Eye (tissue), 1 donor: Measurements from ENCODE around the gene BLVRA.
"Not testable (repeated sequence)": the region's sequence is repeated elsewhere in the genome, so short reads cannot be mapped to it uniquely, and the experiment has no call there.

Source experiments
- DNase-seq: peaks from one replicate; pipeline ENCODE4 v3.0.0-alpha.2; 2015

BLVRA gene

DNA sequence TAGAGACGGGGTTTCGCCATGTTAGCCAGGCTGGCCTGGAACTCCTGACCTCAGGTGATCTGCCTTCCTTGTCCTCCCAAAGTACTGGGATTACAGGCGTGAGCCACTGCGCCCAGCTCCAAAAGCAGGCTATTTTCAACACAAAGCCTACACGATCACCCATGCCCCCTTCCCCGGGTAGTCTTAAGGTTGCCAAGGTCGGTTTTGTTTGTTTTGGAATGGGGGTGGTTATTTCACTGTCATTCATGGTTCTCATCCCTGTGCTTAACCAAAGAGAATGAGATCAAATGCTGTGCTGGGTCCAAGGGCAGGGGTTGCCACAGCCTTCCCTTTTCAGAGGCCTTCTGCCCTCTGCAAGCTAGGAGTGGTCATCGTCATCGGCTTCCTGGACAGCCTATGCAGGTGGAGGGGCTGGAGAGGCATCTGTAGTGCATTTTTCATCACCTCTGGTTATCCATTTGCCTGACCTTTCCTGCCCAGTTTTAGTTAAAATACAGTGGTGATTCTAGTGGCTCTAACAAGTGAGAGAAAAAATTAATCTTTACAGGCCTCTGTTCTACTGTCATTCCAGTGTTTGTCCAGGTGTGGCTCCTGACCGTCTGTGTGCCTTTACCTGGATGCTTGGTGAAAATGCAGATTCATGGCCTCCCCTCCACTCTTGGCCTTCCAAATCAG, 11.4 kb downstream of the BLVRA start:
- no peak for DNase-seq

DNA sequence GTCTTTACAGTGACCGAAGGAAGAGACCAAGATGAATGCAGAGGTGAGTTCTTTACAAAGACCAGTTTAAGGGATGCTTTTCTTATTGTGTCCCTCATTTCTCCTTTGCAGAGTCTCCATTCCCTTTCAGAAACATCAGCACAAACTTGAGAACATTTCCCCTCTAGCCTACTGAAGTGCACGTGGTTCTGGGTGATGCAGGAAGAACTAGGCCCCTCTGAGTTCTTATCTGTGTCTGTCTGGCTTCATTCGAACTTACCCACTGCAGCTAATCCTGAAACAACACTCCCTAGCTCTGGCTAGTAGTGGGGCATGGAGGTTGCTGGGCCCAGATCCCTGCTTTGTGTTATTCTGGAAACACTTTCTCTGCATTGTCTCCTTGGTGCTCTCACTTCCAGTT, 12.6 kb downstream of the BLVRA start:
- DNase-seq = no peak

DNA sequence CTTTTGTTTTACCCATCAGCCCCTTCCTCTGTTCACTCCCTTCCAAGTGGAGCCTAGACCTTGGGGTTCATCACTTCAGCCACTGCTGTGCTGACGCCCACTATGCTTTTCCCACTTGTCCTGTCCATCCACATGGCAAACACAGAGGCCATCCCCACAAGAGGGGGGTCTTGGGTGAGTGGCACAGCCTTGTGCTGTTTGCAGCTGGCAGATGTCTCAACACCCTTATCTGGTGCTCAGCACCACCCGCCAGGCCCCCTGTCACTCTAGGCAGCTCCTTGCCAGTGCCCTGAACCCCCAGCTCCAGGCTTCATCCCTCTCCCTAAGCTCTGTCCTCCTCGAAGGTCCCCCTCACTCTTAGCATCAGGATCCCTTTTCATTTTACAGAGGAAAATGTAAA, 13.1 kb downstream of the BLVRA start:
- no peak for DNase-seq

DNA sequence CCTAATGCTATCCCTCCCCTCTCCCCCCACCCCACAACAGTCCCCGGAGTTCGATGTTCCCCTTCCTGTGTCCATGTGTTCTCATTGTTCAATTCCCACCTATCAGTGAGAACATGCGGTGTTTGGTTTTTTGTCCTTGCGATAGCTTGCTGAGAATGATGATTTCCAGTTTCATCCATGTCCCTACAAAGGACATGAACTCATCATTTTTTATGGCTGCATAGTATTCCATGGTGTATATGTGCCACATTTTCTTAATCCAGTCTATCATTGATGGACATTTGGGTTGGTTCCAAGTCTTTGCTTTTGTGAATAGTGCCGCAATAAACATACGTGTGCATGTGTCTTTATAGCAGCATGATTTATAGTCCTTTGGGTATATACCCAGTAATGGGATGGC, 14.8 kb downstream of the BLVRA start:
- not testable (repeated sequence) for DNase-seq

DNA sequence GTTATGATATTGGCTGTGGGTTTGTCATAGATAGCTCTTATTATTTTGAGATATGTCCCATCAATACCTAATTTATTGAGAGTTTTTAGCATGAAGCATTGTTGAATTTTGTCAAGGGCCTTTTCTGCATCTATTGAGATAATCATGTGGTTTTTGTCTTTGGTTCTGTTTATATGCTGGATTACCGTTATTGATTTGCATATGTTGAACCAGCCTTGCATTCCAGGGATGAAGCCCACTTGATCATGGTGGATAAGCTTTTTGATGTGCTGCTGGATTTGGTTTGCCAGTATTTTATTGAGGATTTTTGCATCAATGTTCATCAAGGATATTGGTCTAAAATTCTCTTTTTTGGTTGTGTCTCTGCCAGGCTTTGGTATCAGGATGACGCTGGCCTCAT, 16.8 kb downstream of the BLVRA start:
- not testable (repeated sequence) for DNase-seq

DNA sequence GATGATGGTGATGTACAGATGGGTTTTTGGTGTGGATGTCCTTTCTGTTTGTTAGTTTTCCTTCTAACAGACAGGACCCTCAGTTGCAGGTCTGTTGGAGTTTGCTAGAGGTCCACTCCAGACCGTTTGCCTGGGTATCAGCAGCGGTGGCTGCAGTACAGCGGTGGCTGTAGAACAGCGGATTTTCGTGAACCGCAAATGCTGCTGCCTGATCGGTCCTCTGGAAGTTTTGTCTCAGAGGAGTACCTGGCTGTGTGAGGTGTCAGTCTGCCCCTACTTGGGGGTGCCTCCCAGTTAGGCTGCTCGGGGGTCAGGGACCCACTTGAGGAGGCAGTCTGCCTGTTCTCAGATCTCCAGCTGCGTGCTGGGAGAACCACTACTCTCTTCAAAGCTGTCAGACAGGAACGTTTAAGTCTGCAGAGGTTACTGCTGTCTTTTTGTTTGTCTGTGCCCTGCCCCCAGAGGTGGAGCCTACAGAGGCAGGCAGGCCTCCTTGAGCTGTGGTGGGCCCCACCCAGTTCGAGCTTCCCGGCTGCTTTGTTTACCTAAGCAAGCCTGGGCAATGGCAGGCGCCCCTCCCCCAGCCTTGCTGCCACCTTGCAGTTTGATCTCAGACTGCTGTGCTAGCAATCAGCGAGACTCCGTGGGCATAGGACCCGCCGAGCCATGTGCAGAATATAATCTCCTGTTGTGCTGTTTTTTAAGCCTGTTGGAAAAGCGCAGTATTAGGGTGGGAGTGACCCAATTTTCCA, 20.0 kb downstream of the BLVRA start:
- not testable (repeated sequence) for DNase-seq

DNA sequence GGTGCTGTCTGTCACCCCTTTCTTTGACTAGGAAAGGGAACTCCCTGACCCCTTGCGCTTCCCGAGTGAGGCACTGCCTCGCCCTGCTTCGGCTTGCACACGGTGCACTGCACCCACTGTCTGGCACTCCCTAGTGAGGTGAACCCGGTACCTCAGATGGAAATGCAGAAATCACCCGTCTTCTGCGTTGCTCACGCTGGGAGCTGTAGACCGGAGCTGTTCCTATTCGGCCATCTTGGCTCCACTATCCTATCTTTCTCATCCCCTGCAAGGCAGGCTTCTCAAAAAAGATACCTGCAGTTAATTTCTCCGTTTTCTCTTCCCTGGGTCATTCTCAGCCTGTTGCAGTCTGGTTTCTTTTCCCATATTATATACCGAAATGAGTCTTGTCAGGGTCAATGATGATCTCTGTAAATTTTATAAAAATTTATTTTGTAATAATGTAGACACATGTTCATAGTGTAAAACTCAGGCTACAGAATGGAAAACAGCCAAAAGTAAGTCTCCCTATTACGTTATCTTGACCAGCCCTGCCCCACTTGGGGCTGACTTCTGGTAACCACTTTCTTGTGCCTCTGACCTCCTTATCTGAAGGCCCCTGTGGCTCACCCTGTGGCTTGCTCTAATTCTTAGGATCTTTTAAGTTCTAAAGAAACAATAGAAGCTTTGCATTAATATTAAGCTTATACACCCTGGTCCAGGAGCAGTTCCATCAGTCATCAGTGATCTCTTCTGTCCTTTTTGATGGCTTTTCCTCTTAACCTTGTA, 20.7 kb downstream of the BLVRA start:
- no peak for DNase-seq

DNA sequence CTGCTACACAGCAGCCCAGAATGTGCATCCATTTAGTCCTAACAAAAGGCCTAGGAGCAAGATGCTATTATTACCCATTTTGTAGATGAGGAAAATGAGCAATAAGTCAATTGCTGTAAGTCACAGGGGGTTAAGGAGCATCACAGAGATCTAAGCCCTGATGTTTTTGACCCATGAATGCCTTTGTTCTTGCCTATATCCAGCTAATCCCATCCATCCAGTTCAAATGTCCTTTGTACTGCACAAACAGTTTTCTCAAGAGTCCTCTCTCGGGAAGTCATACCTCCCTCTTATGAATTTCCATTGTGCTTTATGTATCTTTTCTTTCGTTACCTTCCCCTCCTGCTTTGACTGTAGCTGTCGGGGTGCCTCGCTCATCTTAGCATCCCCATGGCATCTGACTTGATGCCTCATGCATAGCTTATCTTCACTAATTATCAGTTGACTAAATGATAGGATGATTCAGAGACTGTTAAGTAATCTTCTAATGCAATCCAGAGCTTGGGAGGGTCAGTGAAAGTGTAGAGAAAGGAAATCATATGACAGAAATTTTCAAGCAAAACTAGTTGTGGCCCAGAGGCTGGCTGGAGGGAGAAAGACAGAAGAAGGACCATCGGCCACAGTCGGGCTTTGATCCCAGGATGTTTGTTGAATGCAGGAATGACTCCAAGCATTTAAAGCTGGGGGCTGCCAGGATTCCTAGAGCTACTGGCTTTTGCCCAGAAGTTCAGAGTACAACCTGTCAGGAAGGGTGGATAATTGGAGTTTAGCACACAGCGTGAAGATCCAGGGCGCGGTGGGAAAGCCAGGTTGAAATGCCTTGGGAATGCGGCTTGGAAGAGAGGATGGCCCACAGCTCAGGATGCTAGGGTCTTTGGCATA, 23.5 kb downstream of the BLVRA start:
- DNase-seq = no peak

DNA sequence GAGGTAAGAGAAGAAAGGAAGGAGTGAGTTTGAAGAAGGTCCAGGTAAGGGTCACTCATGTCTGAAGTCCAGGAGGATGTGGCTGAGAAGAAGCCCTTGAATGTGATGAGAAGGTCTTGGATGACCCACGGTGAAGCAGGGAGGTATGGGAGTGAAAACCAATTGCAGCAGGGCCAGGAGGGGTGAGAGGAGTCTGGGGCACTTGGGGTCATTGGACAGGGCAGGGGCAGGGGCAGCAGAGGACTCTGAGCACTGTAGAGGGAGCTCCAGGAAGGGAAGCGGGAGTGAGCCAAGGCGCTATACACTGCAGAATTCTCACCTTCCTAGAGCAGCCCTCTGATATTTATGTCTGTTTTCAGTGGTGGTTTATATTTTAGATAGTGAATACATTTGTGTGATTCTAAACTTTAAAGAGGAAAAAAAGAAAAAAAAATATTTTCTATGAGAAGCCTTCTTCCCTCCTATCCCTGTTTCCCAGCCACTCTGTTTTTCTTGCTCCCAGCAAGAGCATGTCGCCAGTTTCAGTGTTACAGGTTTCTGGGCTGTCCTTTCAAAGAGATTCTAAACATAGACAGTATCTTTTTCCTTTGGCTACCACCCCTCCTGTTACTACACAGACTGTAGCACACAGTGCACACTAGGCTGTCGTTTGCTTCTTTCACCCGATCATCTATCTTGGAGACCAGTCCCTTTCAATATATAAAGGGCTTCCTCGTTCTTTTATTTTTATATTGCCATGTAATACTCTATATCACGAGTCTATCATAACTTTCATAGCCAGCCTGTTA, 24.5 kb downstream of the BLVRA start:
- no peak for DNase-seq

DNA sequence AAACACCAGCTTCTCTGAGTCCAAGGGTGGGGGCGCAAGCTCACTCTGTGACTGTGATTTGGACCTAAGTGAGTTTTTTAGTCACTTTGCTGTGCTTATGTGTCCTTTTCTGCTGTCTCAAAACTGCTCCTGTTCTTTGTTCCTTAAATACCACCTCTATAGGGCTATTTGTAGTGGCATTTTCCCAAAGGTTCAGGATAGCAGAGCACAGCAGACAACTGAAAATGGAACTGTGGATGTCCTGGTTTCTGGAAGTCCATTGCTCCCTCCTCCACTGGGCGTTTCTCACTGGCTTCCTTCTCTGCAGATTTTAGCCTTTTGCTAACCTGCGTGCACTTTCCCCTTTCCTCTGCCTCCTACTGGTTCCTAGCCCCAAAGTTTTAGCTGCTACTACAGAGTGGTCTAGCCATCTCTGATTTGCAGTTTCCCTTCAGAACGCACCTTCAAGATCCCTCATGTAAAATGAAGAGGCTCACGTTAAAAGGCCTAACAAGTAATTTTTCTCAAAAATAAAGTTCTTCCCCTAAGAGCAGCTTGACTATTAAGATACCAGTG, 25.6 kb downstream of the BLVRA start:
- no peak for DNase-seq

DNA sequence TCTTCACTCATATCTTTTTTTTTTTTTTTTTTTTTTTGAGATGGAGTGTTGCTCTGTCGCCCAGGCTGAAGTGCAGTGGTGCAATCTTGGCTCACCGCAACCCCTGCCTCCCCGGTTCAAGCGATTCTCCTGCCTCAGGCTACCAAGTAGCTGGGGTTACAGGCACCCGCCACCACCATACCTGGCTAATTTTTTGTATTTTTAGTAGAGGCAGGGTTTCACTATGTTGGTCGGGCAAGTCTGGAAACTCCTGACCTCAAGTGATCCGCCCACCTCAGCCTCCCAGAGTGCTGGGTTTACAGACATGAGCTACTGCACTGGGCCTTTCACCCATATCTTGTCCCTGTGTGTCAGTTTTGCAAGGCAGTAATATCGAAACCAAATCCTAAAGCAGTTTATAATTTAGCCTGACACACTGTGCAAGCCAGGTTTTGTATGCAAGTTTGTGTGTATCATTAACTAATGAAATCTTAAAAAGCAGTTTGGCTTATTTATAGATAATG, 26.2 kb downstream of the BLVRA start:
- DNase-seq = not testable (repeated sequence)

DNA sequence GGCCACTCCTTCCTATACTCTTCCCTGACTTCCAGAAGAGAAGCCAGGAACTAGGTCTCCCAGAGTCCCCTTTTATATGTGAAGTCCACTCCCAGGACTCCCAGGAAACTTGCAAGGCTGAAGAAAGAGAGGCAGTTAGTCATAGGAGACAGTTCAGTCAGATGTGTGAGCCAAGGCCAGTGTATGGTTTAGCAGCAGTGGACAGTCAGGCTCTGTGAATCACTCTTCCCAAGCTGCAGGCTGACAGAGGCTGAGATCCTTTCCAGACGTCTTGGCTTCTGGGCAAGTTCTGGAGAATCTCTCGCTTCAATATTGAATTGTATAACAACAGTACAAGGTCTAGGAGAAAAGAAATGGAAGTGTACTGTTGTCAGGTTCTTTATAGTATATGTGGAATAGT, 26.9 kb downstream of the BLVRA start:
- DNase-seq = no peak

DNA sequence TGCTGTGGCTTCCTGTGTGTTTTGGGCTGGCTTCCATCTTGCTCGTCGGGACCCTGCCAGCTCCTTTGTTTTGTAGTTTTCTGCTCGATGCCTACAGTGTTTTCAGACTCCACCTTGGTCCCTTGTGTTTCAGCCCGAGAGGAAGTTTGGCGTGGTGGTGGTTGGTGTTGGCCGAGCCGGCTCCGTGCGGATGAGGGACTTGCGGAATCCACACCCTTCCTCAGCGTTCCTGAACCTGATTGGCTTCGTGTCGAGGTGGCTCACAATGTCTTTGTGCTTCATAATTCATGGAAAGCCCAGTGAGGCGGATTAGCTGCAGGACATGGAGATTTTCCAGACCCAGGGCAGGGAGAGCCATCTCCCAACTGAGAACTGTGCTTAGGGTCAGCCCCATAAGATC, 29.3 kb downstream of the BLVRA start:
- no peak for DNase-seq

DNA sequence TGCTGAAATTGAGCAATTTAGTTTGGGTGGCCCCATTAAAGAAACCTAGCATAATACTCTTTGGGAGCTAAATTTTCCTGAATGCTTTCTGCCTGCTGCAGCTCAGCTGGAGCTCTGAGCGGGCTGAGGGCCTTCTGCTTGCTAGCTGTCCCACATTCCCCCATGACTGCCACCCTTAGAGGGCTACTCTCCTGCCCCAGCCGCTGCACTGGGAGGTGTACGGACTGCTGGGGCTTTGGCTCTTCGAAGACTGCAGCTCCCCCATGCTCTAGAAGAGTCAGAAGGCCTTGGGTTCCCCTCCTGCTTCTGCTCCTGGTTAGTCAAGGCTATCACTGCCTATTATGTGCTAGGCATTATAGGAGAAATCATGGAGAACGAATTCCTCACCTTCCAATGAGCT, 31.5 kb downstream of the BLVRA start:
- DNase-seq = no peak

DNA sequence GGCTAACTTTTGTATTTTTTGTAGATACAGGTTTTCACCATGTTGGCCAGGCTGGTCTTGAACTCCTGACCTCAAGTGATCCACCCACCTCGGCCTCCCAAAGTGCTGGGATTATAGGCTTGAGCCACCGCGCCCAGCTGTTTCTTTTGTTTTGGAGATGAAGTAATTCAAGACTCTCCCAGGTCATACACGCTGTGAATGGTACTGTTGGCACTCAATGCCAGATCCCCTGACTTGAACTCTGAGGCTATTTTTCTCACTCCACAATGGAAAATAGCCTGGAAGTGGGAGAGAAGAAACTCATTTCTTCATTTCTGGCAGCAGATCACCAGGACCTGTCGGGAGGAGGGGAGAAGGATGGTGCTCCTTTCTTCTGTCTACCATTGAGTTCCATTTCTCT, 32.4 kb downstream of the BLVRA start:
- DNase-seq = no peak

DNA sequence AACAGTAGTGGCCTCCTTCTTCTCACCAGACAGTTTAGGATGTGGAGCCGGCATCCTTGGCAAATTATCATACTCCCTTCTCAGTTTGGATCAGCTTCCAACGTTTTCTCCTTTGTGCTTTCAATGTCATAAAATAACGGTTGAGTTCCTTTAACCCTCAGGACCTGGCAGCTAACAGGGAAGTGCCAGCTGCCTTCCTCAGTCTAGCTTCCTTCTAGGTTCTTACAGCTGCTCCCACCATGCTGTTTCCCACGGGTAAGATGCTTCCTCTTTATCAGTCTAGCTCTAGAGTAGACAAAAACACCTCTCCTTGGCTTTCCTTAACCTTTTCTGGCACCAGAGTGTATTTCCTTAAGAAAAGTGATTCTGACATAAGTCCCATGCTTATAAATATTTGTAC, 33.2 kb downstream of the BLVRA start:
- DNase-seq = peak; percentile 10

DNA sequence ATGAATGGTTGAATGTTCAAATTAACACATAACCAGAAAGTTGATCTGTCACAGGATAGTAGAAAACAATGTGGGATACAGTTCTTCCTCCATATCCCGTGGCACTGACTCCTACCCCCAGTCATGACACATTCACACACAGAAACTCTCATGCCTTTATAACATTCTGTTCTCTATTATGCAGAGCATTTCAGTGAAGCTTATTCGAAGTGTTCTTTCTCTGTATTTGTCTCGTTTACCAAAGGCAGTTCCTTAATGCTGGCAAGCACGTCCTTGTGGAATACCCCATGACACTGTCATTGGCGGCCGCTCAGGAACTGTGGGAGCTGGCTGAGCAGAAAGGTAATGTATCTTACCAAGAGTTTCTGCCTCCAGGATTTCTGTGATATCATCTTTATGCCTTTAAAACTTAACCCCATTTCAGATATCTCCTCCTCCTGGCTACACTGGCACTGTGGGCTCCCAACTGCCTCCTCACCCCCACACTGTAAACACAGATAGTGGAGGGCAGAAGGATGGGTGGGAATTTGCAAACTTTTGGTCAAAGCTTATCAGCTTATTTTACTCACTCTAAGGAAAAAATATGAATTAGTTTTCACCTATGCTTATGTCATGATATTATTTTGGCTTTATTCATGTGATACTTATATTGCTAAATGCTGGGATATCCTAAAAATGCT, 34.1 kb downstream of the BLVRA start:
- no peak for DNase-seq

DNA sequence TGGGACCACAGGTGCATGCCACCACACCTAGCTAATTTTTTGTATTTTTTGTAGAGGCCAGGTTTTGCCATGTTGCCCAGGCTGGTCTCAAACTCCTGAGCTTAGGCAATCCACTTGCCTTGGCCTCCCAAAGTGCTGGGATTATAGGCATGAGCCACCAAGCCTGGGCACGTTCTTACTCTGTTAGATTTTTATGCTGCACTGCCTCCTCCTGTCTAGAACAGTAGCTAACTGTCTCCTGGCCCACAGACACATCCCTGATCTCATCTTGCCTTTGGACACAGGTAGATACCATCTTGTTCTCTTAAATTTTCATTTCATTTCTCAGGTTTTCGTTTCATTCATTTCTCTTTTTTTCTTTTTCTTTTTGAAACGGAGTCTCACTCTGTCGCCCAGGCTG, 41.1 kb downstream of the BLVRA start:
- no peak for DNase-seq

DNA sequence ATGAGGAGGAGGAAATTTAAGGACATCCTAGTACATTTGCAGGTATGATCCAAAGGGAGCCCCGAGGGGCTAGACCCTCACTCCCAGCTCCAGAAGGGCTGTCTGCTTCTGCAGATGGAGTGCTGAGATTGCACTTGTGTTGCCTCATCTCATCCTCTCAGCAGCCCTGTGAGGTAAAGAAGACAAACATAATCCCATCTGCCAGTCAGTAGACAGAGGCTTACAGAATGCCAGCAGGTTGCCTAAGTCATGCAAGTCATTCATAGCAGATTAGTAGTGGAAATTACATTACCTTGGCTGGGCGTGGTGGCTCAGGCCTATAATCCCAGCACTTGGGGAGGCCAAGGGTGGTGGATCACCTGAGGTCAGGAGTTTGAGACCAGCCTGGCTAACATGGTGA, 45.4 kb downstream of the BLVRA start:
- no peak for DNase-seq

DNA sequence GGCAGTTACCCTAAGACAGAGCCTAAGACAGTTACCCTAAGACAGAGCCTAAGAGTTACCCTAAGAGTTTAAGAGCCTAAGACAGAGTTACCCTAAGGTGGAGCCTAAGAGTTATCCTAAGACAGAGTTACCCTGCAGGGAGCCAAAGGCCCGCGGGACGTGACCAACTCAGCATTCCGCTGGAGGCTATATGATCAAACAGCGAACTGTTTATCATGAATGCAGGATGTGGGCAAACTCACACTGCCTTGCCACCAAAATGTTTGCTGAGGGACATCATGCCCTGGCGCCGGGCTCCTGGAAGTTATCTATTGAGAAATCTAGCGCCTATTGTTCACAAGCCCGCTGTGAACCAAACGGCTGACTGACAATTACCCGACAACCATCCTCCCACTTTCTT, 49.9 kb downstream of the BLVRA start:
- DNase-seq = no peak
